NCI-H1930 (cell line): Measurements from ENCODE around the gene MYO7B.

Experiments used
- DNase-seq, 2 experiments: peaks; one replicate each; lab custom pipeline; 2025; lab: John Stamatoyannopoulos, UW

MYO7B gene

DNA sequence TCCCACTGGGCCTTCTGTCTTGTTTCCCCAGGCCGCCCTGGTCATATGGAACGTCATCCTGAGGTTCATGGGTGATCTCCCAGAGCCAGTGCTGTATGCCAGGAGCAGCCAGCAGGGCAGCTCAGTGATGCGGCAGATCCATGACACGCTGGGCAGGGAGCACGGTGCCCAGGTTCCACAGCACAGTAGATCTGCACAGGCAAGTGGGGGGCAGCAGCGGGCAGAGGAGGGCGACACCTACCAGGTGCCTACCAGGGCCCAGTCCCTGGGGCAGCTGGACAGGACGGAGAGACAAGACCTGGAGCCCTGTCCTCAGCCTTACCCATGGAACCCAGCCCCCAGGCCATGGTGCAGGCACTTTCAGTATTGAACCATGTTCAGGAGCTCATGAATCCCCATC lies 74.3 kb downstream of the MYO7B start:
- no peak for DNase-seq

DNA sequence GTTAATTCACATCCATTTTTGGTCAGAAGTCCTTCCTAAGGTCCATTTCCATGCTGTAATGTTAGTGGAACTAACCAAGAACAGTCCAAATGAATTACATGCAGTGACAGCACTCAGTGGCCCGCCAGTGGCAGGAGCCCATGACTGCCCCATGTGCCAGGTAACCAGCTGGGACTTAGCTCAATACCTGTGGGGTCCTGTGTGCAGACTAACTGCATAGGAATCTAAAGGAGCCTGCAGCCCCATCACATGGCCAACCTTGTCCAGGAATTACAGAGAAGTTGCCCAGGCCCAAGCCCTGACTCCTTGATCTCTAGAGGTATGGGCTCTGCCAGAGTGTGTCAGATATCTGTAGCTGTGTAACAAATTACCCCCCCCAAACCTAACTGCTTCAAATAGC lies 75.1 kb downstream of the MYO7B start:
- DNase-seq: no peak

DNA sequence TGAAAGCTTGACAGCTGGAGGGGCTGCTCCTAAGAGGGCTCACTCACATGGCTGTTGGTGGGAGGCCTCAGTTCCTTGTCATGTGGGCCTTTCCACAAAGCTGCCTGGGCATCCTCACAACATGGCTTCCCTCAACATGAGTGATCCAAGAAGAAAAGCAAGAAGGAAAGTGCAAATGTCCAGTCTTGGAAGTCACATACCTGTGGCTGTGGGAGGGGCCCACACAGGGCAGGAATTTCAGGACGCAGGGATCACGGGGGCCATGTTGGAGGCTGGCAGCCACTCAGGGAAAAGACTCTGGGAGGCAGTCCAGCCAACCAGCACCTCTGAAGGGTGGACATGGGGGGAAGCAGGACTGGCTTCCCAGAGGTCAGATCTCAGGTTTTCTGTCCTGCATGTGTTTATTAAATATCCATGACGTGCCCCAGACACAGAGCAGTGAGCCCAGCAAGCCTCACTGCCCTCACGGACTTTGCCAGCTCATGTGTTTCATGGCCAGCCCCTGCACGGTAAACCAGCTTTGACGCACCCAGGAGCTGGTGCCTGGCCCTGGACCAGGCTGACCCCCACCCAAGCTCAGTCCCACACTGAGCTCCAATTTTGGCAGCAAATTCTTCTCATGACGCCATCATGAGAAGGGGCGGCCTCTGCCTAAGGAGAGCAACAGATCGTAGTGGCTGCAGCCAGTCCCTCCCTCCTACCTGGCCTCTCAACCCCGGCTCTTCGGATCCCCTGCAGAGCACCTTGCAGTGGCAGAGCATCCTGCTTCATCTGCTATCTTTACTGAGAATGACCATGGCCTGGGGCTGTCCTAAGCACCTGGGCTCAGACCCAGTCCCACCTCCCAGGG lies 75.8 kb downstream of the MYO7B start:
- no peak for DNase-seq

DNA sequence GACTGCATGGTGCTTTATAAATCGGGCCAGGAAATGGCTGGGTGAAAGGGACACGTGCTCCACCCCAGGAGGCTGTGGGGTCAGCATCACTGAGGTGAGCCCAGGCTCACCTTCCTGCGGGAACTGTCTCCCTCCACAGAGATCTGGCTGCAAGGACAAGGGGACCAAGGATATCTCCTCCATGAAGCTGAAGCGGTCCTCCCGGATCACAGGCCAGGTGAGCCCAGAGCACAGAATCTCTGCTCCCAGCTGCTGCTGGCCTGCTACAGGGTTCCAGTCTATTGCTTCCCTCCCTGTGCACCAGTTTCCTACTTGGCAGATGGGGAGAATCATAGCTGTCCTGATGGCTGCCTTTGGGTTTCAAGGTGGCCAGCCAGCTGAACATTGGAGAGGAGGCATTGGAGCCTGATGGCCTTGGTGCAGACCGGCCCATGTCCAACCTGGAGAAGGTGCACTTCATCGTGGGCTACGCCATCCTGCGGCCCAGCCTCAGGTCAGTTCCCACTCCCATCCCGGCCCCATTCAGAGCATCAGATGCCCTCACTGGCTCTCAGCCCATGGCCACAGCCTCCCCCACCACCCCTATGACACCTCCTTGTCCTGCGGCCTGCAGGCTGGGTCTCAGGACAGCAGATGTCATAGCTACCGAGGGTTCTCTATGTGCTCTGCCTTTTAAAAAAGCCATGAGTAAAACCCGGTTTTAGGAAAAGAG lies 76.8 kb downstream of the MYO7B start:
- no peak for DNase-seq

DNA sequence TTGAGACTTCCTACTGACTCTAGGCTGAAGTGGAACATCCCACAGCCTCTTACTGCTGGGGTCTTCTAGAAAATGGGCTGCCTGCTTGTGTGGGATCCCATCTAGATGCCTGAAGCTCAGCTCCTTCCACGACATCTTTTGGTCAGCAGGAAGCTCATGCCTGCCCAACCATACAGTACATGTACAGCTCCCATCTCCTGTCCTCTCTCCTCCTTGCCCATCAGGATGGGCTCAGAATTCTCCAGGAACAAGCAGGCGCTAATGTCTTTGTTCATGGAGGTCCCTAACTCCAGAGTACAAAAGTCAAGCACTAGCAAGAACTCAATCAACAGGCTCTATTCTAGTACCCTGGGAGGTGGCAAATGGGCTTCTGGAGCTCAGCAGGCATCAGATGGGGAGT lies 78.8 kb downstream of the MYO7B start:
- DNase-seq: no peak

DNA sequence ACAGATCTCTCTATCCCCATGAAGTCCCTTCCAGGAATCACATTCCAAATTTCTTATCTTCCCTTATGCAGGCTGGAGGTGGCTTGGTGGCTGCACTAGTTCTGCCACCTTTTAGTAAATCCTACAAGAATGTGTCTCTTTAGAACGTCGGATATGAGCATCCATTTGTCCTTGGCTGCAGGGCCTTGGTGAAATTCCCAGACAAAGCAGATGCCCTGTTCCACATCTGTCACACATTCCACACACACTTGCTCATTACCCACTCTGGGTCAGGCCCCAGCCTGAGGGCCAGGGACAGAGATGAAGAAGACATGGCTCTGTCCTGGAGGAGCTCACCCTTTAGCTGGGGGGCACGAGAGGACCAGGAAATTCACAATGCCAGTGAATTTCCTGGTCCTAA lies 79.2 kb downstream of the MYO7B start:
- no peak for DNase-seq

DNA sequence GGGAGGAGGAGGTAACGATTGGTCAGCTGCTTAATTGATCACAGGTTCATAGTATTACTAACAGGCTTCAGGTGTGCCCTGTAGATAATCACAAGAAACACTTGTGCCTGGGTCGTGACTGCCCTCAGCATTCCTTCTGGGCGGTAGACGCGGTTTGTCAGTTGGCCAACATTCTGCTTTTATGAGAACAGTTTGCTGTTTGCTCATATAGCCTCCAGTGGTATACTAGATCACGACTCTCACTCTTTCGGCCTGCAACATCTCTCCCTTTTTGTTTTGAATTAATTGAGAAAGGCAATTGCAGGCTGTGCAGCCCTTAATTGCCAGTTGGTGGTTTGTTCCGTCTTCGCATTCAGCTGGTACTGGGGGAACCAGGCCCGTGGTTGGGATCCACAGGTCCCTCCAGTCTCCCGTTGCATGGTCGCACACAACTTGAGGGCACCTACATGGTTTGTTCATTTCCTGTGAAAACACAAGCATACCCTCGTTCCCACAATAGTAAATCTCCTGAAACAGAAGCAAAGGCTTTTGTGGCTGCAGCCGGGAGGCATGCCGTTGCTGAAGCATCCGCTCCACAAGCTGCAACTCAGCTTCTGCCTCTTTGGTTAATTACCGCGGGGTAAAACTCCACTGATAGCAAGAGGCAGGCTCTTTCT lies 80.2 kb downstream of the MYO7B start:
- no peak for DNase-seq

DNA sequence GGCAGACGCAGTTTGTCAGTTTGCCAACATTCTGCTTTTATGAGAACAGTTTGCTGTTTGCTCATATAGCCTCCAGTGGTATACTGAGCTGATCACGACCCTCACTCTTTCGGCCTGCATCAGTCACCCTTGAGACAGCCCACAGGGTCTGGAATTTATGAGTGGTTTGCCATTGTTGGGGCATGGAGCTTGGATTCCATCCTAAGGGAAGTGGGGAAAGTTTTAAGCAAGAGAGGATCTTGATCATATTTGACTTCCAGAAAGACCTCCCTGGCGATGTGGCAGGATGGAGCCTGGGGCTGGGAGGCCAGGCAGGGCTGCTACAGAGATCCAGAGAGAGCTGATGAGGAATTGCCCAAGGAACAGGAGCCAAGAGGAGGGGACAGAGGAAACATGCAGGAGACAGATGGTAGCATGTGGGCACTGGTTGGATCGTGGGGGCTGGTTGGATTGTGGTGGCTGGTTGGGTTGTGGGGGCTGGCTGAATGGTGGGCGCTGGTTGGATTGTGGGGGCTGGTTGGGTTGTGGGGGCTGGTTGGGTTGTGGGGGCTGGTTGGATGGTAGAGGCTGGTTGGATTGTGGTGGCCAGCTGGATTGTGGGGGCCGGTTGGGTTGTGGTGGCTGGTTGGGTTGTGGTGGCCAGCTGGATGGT lies 83.2 kb downstream of the MYO7B start:
- no peak for DNase-seq

DNA sequence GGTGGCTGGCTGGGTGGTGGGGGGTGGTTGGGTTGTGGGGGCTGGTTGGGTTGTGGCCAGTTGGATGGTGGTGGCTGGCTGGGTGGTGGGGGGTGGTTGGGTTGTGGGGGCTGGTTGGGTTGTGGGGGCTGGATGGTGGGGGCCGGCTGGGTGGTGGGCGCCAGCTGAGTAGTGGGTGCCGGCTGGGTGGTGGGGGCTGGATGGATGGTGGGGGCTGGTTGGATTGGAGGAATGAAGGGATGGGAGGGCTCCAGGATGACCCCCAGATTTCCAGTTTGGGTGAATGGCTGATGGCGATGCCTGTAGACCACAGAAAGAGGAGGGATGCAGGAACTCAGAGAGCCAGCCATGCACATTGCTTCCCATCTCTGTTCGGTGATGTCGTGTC lies 83.7 kb downstream of the MYO7B start:
- DNase-seq: no peak

DNA sequence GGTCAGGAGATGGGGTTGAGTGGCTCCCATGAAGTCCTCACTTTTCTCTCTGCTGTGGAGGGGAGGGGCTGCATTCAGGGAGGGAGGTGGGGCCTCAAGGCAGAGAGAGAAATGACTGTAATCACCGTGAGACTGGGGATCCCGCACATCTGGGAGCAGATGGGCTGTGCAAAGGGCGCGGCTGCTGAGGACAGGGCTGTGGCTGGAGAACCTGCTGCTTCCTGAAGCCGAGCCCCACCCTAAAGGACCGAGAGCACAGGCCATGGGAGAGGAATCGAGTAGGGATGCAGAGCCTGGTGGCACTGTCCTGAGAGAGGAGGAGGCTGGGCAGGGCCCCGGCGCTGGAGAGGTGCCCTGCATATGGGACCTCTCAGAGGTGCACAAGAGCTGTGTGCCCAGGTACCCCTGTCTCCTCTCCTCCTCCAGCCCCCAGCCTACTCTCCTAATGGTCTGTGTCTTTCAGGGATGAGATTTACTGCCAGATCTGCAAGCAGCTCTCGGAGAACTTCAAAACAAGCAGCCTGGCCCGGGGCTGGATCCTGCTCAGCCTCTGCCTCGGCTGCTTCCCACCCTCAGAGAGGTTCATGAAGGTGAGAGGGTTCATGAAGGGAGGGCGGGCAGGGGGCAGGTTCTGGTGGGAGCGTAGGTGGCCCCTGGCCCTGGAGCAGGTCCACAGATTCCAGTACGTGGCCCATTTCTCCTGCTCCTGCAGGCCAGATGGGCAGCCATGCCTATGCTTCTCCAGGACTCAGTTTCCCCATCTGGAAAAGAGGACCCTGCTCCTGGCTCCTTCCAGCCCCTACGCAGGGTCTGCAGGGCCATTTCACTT lies 84.6 kb downstream of the MYO7B start:
- DNase-seq: no peak

DNA sequence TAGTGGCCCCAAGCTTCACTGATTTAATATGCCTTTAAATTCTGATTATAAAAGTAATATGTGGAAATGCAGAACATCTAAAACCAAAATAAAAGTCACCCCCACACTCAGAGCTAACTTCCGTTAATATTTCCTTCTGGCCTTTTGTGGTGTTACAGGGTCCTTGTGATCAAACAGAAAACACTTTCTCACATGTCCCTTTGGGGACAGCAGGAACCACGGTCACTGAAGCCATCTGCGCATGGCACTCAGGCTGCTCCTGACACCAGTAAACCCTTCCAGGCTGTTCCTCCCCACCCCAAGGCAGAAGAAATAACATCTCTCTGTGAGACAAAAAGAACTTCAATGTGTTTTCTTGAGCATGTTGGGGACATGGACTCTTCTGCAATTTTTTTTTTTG lies 85.4 kb downstream of the MYO7B start:
- no peak for DNase-seq

DNA sequence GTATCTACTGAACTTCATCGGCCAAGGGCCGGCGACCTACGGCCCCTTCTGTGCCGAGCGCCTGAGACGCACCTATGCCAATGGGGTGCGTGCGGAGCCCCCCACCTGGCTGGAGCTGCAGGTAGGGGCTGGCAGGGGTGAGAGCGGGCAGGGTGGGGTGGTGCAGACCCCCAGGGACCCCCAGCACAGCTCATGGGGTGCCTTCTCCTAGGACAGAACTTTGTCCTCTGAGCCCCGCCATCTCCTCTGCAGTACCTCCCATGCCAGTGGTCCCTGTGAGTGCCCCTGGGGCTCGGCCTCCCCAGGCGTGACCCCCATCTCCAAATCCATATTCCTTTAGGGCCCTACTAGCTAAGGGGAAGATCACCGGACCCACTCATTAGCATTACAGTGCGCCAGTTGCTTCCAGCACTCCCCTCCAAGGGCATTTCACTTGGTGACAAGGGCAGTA lies 86.5 kb downstream of the MYO7B start:
- DNase-seq: no peak

DNA sequence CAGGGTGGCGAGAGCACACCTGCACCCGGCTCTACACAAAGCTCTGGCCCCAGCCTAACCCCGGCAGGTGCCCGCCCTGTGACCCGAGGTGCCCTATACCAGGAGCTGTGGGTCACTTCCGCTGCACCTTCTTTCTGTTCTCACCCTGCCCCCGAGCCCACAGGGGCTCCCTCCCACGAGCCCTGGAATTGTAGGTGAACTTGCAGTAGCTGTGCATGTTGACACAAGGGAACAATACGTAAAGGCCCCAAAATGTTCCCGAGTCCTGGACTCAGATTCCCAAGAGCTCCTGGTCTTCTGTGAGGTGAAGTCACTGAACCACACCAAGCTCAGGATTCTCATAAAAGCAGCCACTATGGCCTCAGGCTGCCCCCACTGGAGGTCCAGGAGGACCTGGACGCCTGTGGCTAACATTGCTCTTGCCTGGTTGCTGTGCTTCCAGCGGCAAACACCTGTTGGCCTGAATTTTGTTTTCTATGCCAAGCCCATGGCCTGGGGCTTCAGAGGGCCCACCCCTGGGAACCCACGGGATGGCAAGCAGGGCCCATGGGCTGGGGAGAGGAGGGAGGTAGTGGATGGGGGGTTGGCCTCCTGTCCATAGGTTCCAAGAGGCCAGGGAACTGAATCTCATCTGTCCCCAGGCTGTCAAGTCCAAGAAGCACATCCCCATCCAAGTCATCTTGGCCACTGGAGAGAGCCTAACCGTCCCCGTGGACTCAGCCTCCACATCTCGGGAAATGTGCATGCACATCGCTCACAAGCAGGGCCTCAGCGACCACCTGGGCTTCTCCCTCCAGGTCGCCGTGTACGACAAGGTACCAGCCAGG lies 87.3 kb downstream of the MYO7B start:
- no peak for DNase-seq

DNA sequence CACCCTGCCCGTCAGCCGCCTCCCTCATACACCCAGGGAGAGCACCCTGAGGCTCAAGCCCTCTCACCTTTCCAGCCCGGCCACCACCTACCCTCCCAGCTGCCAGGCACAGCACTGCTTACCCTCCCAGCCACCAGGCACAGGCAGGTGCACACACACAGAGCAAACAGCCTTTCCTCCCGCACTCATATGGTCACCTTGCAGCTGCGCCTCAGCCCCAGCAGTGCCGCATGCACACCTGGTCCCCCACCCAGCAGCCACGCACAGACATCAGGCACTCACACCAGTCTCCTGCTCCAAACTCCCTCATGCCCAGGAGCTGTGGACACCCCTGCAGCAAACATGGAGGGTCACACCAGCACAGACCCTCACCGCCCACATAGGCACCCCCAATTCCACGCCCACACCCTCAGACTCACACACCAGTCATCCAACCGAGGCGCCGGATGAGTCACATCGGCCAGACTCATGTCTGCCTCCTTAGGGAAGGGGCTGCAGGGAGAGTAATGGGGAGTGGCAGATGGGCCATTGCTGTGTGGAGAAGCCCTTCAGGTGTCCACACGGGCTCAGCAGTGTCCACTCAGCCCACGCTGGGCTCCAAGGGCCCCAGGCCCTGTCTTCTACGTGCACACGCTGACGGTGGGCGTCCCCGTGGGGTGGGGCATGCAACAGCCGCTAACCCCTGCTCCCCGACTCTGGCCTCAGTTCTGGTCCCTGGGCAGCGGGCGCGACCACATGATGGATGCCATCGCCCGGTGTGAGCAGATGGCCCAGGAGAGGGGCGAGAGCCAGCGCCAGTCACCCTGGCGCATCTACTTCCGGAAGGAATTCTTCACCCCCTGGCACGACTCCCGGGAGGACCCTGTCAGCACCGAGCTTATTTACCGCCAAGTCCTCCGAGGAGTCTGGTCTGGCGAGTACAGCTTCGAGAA lies 88.2 kb downstream of the MYO7B start:
- no peak for DNase-seq

DNA sequence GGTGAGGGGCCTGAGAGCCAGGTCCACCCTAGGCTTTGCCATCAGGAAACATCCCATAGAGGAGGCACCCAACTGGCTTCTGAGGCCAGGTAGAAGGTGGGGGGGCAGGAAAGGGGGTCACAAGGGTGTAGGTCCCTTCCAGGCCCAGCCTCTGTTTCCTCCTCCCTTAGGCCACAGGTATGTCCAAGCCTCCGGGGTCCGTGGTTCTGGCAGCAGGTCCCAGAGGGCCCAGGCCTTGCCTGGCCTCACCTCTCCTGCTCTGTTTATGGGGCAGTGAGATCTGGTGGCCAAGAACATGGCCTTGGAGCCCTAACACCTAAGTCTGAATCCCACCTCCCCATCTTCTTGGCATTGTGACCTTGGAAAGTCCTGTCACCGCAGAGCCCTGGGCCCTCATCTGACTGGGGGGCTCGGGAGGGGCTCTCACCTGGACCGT lies 88.9 kb downstream of the MYO7B start:
- no peak for DNase-seq

DNA sequence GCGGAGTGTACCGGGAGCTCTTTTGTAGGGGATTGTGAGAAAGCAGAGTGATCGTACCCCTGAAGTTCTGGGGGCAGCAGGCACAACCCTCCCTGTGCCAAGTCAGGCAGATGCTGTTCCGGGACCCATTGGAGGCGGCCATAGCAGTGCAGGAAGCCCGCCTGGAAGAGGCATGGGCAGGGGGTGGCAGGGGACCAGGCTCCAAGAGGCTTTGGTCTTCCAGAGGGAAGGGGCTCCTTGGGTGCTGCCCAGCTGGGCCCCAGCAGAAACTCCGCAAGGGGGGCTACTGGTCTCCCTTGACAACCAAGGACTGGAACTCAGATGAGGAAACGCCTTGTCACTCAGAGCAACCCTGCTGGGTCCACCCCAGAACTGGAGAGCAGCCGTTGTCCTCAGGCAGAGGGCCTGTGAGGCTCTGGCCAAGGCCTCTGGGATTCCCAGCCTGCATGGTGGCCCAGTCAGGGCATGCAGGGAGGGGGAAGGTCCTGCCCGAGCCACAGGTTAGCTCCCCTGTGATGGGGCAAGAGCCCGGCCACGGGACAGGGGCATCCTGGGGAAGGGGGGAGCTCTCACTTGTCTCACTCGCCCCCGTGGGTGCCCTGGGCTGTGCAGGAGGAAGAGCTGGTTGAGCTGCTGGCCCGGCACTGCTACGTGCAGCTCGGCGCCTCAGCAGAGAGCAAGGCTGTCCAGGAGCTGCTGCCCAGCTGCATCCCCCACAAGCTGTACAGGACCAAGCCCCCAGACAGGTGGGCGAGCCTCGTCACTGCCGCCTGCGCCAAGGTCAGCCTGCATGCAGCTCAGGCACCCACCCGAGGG lies 89.5 kb downstream of the MYO7B start:
- no peak for DNase-seq

DNA sequence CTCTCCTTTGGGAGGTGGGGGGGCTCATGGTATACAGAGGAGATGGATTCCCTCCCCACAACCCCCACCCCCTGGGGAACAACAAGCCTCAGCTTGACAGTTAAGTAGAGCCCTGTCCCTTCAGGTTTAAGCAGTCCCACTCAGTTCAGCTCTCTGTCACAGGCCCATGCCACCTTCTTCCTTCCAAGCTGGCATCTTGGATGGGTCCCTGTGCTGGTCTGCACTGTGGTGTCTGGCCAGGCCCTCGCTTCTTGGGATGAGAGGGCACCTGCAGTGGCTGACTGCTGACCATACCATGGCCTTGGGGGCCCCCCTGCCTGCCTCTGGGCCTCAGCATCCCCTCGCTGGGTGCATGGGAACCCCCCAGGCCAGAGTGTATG lies 90.1 kb downstream of the MYO7B start:
- no peak for DNase-seq

DNA sequence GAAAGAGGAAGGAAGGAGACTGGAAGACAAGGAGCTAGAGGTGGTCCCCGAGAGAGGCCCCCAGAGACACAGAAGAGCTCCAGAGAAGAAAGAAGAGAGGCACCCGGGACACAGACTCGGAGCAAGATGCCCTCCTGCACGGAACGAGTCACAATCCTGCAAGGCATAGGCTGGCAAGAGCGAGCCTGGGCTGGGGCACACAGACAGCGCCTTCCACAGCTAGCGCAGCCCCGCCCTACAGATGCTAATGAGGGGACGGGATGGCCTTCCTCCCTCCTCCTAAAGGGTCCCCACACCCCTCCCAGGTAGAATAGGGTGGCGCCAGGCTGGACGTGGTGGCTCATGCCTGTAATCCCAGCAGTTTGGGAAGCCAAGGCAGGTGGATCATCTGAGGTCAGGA lies 90.7 kb downstream of the MYO7B start:
- no peak for DNase-seq
